GM18508 (cell line): ENCODE data around the gene WT1.
"Not testable (repeated sequence)": the region's sequence is repeated elsewhere in the genome, so short reads cannot be mapped to it uniquely, and the experiment has no call there.

Source experiments
- ATAC-seq: cut with Tn5 transposase; IDR thresholded peaks from one replicate; pipeline ENCODE4 v1.9.1; 2021; ENCODE audit warnings: moderate number of reproducible peaks; ENCODE audit not compliant: insufficient read depth, unreplicated experiment

WT1 gene

DNA sequence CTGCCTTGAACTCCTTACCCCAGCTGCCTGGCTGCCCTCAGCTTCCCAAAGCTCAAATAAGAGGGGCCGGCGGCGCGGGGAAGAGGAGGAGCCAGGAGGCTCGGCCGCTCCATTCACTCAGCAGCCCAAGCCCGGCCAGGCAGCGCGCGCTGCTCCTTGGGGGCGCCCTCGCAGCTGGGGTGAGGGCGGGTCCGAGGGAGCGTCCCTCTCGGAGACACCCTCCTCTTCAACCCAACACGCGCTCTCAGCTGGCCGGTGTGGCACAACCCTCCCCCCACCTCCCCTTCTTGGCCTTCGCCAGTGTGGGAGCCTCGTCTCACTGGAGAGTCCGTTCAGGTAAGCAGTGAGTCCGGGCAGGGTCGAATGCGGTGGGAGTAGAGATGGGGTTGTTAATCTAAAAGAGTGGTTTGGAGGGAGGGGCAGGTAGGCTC, at the start of gene WT1:
WT1 (minus strand) TSS at position 29 of the 431 bp plus-strand sequence.
- no peak for ATAC-seq

DNA sequence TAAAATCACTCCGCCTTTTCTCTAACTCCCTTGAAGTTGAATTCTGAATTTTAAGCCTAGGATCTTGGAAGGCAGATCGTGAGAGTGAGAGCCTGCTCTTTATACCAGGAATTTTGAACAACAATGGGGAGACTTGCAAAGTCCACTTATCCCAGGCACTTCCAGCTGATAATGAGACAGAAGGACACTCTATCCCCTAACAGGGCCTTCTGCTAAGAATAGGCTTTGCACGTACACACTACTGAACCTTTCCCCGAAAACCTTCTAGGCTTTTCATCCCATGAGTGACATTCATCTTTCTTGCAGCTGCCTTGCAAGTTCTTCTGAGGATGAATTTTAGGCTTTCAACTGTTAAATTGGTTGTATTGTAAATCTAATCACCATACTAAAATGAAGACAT, 44.0 kb upstream of the WT1 start:
- ATAC-seq: no peak

DNA sequence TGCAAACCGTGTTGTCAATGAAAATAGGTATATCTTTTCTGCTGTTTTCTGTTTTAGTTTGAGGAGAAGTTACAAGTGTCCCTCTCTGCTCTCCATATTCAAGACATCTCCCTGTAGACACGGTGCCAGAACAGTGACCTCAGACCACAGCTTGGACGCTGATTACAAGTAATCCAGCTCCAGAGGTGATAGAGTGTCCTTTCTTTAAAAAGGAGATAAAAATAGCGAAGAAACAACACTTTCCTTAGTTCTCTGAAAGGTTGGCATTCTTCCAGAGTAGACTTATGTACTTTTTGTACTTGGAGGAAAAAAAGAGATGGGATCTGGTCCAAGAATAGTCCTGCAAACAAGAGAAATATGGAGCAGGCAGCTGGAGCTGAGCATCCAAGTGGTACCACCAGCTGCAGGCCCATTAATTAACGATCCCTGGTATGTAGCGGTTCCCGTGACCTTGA, 43.0 kb upstream of the WT1 start:
- no peak for ATAC-seq

GRCh38 chr11:32473282-32473909, 38.1 kb upstream of the WT1 start:
- no peak for ATAC-seq

DNA sequence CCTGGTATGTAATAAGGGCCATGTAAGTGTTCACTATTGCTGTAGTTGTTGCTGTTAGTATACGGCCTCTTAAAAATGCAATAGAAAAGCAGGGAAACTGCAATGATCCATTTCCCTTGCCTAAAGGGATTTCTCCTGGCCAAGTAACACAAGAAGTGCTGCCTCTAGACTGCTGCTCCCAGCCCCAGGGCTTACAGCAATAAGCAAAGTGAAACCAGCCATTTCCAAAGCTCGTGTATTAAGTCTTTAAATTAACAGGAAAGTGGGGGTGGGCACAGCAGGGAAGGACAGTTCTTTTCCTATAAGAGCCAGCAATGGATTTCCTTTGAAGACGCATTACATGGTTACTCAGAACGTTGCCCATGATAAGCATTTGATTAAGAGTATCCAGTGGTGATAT, 36.9 kb upstream of the WT1 start:
- ATAC-seq: no peak

GRCh38 chr11:32471544-32471943, 36.2 kb upstream of the WT1 start:
- not testable (repeated sequence) for ATAC-seq

DNA sequence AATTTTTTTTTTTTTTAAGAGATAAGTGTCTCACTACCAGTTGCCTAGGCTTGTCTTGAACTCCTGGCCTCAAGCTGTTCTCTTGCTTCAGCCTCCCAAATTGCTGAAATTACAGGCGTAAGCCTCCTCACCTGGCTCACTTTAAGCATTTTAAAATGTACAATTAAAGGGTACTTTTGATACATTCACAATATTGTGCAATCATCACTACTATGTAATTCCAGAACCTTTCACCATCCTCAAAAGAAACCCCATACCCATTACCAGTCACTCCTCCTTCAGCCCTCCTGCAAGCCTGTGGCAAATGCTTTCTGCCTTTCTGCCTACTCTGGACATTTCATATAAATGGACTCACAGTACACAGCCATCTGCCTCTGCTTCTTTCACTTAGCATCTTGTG, 34.5 kb upstream of the WT1 start:
- ATAC-seq: no peak

DNA sequence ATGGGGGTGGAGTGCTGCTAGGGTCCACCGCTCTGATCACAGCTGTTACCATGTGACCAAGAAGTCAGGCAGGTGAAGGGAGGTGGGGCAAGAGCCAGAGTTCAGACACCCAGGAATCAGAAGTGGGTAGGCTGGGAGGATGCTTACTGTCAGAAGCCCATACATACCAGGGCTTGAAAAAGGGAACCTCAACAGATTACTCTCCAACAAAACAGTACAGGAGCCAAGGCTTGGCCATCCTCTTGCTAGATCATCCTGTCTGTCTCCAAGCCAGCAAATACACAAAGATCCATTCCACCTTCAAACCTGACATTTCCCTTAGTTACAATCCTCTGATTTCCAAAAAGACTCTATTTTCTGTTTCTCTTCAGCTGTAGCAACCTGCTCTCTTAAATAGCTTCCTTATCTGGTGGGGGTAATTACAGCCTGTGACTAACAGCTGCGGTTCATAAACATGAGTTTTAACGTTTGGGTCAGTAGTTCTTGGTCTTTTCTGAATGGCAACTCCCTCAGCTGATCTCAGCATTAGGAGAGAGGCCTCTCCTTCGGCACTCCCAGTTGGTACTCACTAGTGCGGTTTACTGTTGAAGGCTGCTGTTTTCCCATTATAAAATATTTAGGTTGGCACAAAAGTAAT, 31.1 kb upstream of the WT1 start:
- ATAC-seq: no peak

GRCh38 chr11:32464078-32464477, 28.7 kb upstream of the WT1 start:
- ATAC-seq: no peak

- ATAC-seq: no peak
These were observed 26.8 kb upstream of the WT1 start for GRCh38 chr11:32462011-32462690.

GRCh38 chr11:32456864-32457263, 21.5 kb upstream of the WT1 start:
- ATAC-seq: no peak

GRCh38 chr11:32454993-32455392, 19.7 kb upstream of the WT1 start:
- no peak for ATAC-seq

DNA sequence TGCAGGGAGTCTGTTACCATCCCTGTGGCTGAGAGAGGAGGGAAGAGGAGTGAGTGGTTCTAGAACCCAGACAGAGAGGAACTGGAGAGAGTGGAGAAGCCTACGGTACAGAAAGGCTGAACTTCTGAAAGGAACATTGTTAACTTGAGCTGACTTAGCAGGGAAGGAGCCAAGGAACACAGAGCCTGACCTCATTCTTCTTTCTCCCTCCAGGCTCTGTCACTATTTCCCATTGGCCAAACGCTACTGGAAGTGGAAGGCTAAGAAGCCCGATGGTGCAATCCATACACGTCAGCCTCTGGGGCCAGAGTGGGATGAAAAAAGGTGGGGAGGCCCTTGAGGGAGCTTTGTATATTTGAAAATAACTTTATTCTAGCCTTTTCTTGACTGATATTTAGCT, 16.5 kb upstream of the WT1 start:
- no peak for ATAC-seq

GRCh38 chr11:32450372-32450771, 15.0 kb upstream of the WT1 start:
- no peak for ATAC-seq

GRCh38 chr11:32448232-32448631, 12.9 kb upstream of the WT1 start:
- no peak for ATAC-seq

GRCh38 chr11:32447252-32447651, 11.9 kb upstream of the WT1 start:
- no peak for ATAC-seq

- no peak for ATAC-seq
These were observed 10.9 kb upstream of the WT1 start for GRCh38 chr11:32446227-32446626.

DNA sequence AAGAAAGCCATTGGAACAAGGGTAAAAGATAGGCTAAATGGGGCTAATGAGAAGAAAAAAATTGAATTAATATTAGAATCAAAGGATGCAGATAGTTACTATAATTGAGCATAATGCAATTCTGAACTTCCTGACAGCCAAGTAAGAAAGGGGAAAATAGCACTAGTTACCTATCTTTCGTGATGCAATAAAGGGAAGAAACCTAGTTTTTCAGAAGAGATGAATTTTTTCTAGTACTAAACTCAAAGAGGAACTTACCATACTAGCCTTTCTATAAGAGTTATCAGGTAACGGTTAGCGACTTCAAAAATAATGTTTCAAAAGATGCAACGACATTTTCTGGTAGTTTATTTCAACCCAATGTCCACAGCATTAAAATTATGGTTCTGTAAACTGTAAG, 8.8 kb upstream of the WT1 start:
- ATAC-seq: no peak

GRCh38 chr11:32440916-32441315, 5.6 kb upstream of the WT1 start:
- no peak for ATAC-seq

DNA sequence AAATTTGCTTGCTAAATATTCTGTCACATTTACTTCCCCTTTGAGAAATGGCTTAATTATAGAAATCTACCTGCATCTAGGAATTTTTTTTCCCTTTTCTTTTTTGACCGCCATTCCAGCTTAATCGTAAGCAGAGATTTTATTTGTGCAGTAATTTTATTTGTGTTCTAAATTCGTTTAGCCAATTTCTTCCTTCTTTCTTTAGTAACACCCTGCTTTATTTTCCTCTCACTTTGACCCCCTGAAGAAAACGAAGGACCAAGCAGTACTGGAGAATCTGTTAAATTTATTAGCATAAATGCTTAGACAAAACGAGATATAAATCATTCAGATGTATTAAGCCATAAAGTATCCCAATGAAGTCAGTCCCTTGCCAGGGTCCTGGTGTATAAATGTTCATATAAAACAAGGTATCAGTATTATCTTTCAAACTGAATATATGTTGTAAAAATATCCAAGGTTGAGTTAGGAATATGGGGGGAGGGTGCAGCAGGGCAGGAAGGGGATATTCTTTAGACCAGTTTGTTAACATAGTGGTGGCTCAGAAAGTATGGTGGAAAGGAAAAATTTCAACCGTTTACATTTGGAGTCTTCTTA, 5.1 kb upstream of the WT1 start:
- no peak for ATAC-seq

- no peak for ATAC-seq
These were observed 4.3 kb upstream of the WT1 start for GRCh38 chr11:32439501-32440210.
